ENCODE results near the gene SPA17. TPM values are rescaled to one million over a fixed set of nuclear protein-coding genes. Genes with fewer than 3 reads are reported as not detected.

SPA17 gene
- total RNA-seq, 1 donor from 2014 or later, result 5.7 TPM

GRCh38 chr11:124719534-124719933 lies 45.8 kb downstream of the SPA17 start:
- DNase-seq (ENCODE audit: low spot score in 2 of 2) (no peak), FAIRE-seq (no peak)

- no peak for FAIRE-seq
Observed at GRCh38 chr11:124722176-124722575, 48.5 kb downstream of the SPA17 start.

GRCh38 chr11:124724979-124725718 lies 51.4 kb downstream of the SPA17 start:
- DNase-seq (ENCODE audit: low spot score in 2 of 2) (no peak), FAIRE-seq (no peak)

More at GRCh38 chr11:124722176-124722575, 48.5 kb downstream of the SPA17 start:
- no peak for DNase-seq (ENCODE audit: low spot score in 2 of 2)

- FAIRE-seq (no peak), DNase-seq (ENCODE audit: low spot score in 2 of 2) (no peak)
Observed at GRCh38 chr11:124725719-124726105, 52.0 kb downstream of the SPA17 start.

- DNase-seq (ENCODE audit: low spot score in 2 of 2) (no peak), FAIRE-seq (no peak)
Observed at GRCh38 chr11:124727474-124727873, 53.8 kb downstream of the SPA17 start.

GRCh38 chr11:124728134-124728533 lies 54.4 kb downstream of the SPA17 start:
- no peak for DNase-seq (ENCODE audit: low spot score in 2 of 2)
- no peak for FAIRE-seq

GRCh38 chr11:124729571-124729970 lies 55.9 kb downstream of the SPA17 start:
- no peak for FAIRE-seq

GRCh38 chr11:124732230-124732629 lies 58.5 kb downstream of the SPA17 start:
- FAIRE-seq (no peak), DNase-seq (ENCODE audit: low spot score in 2 of 2) (no peak)

More at GRCh38 chr11:124729571-124729970, 55.9 kb downstream of the SPA17 start:
- DNase-seq (ENCODE audit: low spot score in 2 of 2), result no peak

GRCh38 chr11:124736736-124737135 lies 63.0 kb downstream of the SPA17 start:
- DNase-seq (ENCODE audit: low spot score in 2 of 2) (no peak), FAIRE-seq (no peak)

- DNase-seq (ENCODE audit: low spot score in 2 of 2) (no peak), FAIRE-seq (no peak)
Observed at GRCh38 chr11:124737638-124738305, 64.1 kb downstream of the SPA17 start.

- no peak for FAIRE-seq
- DNase-seq (ENCODE audit: low spot score in 2 of 2), result no peak
Observed at GRCh38 chr11:124738713-124739478, 65.2 kb downstream of the SPA17 start.

- FAIRE-seq, result no peak
Observed at GRCh38 chr11:124739479-124740276, 66.0 kb downstream of the SPA17 start, which contains the start of gene NRGN. TSS of gene NRGN (plus strand) at chr11:124739942. CDS start at chr11:124740085, 143 bp downstream.

GRCh38 chr11:124740277-124740882 lies 66.7 kb downstream of the SPA17 start:
- FAIRE-seq (no peak), DNase-seq (ENCODE audit: low spot score in 2 of 2) (no peak)

More at GRCh38 chr11:124739479-124740276, 66.0 kb downstream of the SPA17 start, which contains the start of gene NRGN:
- DNase-seq (ENCODE audit: low spot score in 2 of 2), result peak; percentile 83 to 90

GRCh38 chr11:124742555-124742954 lies 68.9 kb downstream of the SPA17 start:
- DNase-seq (ENCODE audit: low spot score in 2 of 2) (no peak), FAIRE-seq (no peak)

- no peak for DNase-seq (ENCODE audit: low spot score in 2 of 2)
- FAIRE-seq, result no peak
Observed at GRCh38 chr11:124743050-124743449, 69.3 kb downstream of the SPA17 start.

- FAIRE-seq (no peak), DNase-seq (ENCODE audit: low spot score in 2 of 2) (no peak)
Observed at GRCh38 chr11:124745270-124745834, 71.6 kb downstream of the SPA17 start.

GRCh38 chr11:124745835-124746620 lies 72.3 kb downstream of the SPA17 start:
- FAIRE-seq, result no peak

GRCh38 chr11:124746621-124747243 lies 73.0 kb downstream of the SPA17 start:
- FAIRE-seq (no peak), DNase-seq (ENCODE audit: low spot score in 2 of 2) (peak; percentile 58 to 77)

More at GRCh38 chr11:124745835-124746620, 72.3 kb downstream of the SPA17 start:
- DNase-seq (ENCODE audit: low spot score in 2 of 2), result no peak
